CD14-positive monocyte (primary cell): ENCODE measurements around the gene COPG2. TPM values are rescaled to one million over a fixed set of nuclear protein-coding genes. Genes with fewer than 3 reads are reported as not detected.

ENCODE experiments used
- DNase-seq, 3 donors: peaks; one replicate each; pipeline ENCODE4 v3.0.0-alpha.2; 2011 to 2022
- H2AFZ ChIP-seq: 2 replicates; pipeline ENCODE4 v1.6.0; 2012; ENCODE audit warnings: mild to moderate bottlenecking, low read depth, low read length, inconsistent platforms; ENCODE audit not compliant: insufficient read depth, poor library complexity, severe bottlenecking
- H3K27ac ChIP-seq, 2 donors: 1 replicate in 1 of 2; 2 replicates in 1 of 2; pipeline ENCODE4 v1.5.1; 2012 to 2013; ENCODE audit warnings: low read length in 2 of 2, control low read depth in 1 of 2, inconsistent platforms in 1 of 2, low read depth in 1 of 2, mild to moderate bottlenecking in 1 of 2
- H3K27me3 ChIP-seq, 2 donors: one replicate each; pipeline versions ENCODE4 v1.6.0 to v1.6.1; 2011 to 2013; ENCODE audit warnings: low read length in 2 of 2; ENCODE audit not compliant: control insufficient read depth in 2 of 2, insufficient read depth in 2 of 2
- H3K36me3 ChIP-seq, 2 donors: replicated peaks in 1 of 2; 1 replicate in 1 of 2; 2 replicates in 1 of 2; pipeline versions ENCODE4 v1.5.1 to v1.6.1; 2012 to 2013; ENCODE audit warnings: low read length in 2 of 2, control low read depth in 1 of 2, inconsistent platforms in 1 of 2, mild to moderate bottlenecking in 1 of 2; ENCODE audit not compliant: insufficient read depth in 2 of 2, control insufficient read depth in 1 of 2
- H3K4me1 ChIP-seq, 2 donors: 1 replicate in 1 of 2; 2 replicates in 1 of 2; pipeline versions ENCODE4 v1.5.1 to v1.6.1; 2012 to 2013; ENCODE audit warnings: low read length in 2 of 2, control low read depth in 1 of 2, inconsistent platforms in 1 of 2, mild to moderate bottlenecking in 1 of 2, moderate library complexity in 1 of 2; ENCODE audit not compliant: insufficient read depth in 2 of 2, control insufficient read depth in 1 of 2
- H3K4me2 ChIP-seq: replicated peaks from 2 replicates; pipeline ENCODE3; 2012; ENCODE audit warnings: low read length, moderate library complexity, mild to moderate bottlenecking; ENCODE audit not compliant: poor library complexity, severe bottlenecking; ENCODE audit errors: extremely low read depth
- H3K4me3 ChIP-seq, 3 experiments: fragments of 200-600 bp in 1 of 3; sonication (generic) in 1 of 3; replicated peaks in 1 of 3; 1 replicate in 2 of 3; 2 replicates in 1 of 3; pipeline ENCODE4 v1.5.1; 2011 to 2013; ENCODE audit warnings: low read length in 3 of 3, mild to moderate bottlenecking in 3 of 3, control low read depth in 2 of 3, low read depth in 2 of 3, inconsistent platforms in 1 of 3, moderate library complexity in 1 of 3
- H3K79me2 ChIP-seq: 2 replicates; pipeline ENCODE4 v1.6.0; 2012; ENCODE audit warnings: mild to moderate bottlenecking, control low read depth, inconsistent platforms, low read length, moderate library complexity; ENCODE audit not compliant: insufficient read depth
- H3K9ac ChIP-seq: 2 replicates; pipeline ENCODE4 v1.6.0; 2017; ENCODE audit warnings: low read length, mild to moderate bottlenecking; ENCODE audit not compliant: insufficient read depth, poor library complexity, severe bottlenecking
- H3K9me3 ChIP-seq, 2 donors: replicated peaks in 1 of 2; 1 replicate in 1 of 2; 2 replicates in 1 of 2; pipeline versions ENCODE4 v1.5.1 to v1.6.1; 2012 to 2013; ENCODE audit warnings: low read length in 2 of 2, control low read depth in 1 of 2; ENCODE audit not compliant: control insufficient read depth in 1 of 2, insufficient read depth in 1 of 2
- H4K20me1 ChIP-seq: 2 replicates; pipeline ENCODE4 v1.6.0; 2012; ENCODE audit warnings: mild to moderate bottlenecking, low read length, control low read depth, moderate library complexity; ENCODE audit not compliant: insufficient read depth
- H3K27ac Mint-ChIP-seq, 7 donors: one replicate each; pipeline ENCODE4 v1.8.0; 2020; ENCODE audit warnings: mild to moderate bottlenecking in 7 of 7, mixed read lengths in 7 of 7, moderate library complexity in 6 of 7, inconsistent platforms in 2 of 7
- H3K27me3 Mint-ChIP-seq, 3 donors: one replicate each; pipeline ENCODE4 v1.8.0; 2021 to 2022; ENCODE audit warnings: low read depth in 3 of 3, mild to moderate bottlenecking in 3 of 3, mixed read lengths in 3 of 3, moderate library complexity in 3 of 3, inconsistent platforms in 1 of 3
- H3K36me3 Mint-ChIP-seq, 2 donors: one replicate each; pipeline ENCODE4 v1.8.0; 2020; ENCODE audit warnings: mixed read lengths in 2 of 2, inconsistent platforms in 1 of 2, mild to moderate bottlenecking in 1 of 2
- H3K4me1 Mint-ChIP-seq: one replicate; pipeline ENCODE4 v1.8.0; 2020; ENCODE audit warnings: mild to moderate bottlenecking, mixed read lengths
- H3K4me3 Mint-ChIP-seq, 2 donors: one replicate each; pipeline ENCODE4 v1.8.0; 2020; ENCODE audit warnings: mild to moderate bottlenecking in 2 of 2, mixed read lengths in 2 of 2, moderate library complexity in 1 of 2
- H3K9me3 Mint-ChIP-seq, 7 donors: one replicate each; pipeline ENCODE4 v1.8.0; 2020 to 2022; ENCODE audit warnings: mixed read lengths in 7 of 7, mild to moderate bottlenecking in 6 of 7, moderate library complexity in 6 of 7, inconsistent platforms in 2 of 7
- WGBS: methylation state at CpG from one replicate; pipeline ENCODE4 v1.1.5; 2013; ENCODE audit warnings: missing lambda C conversion rate; ENCODE audit not compliant: insufficient coverage; 5-methylcytosine and 5-hydroxymethylcytosine counted together
- intact Hi-C, 2 donors: fragments of 100-400 bp; cut with micrococcal nuclease; formaldehyde crosslinking; loops; one replicate each; pipeline versions ENCODE4 v1.15.0 to v1.15.1; 2023
- polyA plus RNA-seq, 3 donors: library from polyadenylated mRNA; depleted of rRNA in 1 of 3; unstranded in 2 of 3; stranded (reverse) in 1 of 3; fragments of 300-500 nt in 2 of 3; fragments of >200 nt in 1 of 3; fragmentation: Illumina TruSeq in 2 of 3; gene quantifications; 1 replicate in 2 of 3; 2 replicates in 1 of 3; pipeline ENCODE4 v1.2.3, GENCODE V29; 2012 to 2021
- TF ChIP-seq, protein P1 (sequence below): fragments of 200-600 bp; IDR thresholded peaks from one replicate; pipeline ENCODE4 v1.8.0; 2022; ENCODE audit warnings: antibody characterized with exemption, mild to moderate bottlenecking

COPG2 gene
- polyA plus RNA-seq, 3 donors, result 2.7 to 10.3 (median 9.6) TPM

DNA sequence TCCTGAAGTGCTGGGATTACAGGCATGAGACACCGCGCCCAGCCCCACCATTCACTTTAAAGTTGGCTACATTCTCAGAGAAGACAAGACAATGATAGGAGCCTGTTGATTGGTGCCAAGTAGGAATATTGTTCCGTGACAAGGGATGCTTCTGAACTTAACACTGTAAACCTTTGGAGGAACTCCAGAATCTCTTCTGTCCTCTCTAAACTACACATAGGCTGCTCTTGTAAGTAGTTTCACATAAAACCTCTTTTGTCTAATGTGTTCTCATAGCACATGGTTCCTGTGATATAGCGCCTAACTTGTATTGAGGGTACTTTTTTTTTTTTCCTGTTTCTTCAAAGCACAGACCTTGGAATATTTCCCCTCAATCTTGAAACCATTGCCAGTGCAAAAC is 3.6 kb upstream of the COPG2 start:
- no peaks in the 10 kb centered on the region for H3K36me3 Mint-ChIP-seq
- Histone ChIP-seq H3K27ac (no peak overlapping the region), H3K4me2 (no peak overlapping the region), H3K36me3 (no peaks in the 10 kb centered on the region), H3K27me3 (no peaks in the 10 kb centered on the region), H4K20me1 (no peaks in the 10 kb centered on the region), H3K79me2 (peaks cover 3% of the 10 kb centered on the region), H3K9me3 (no peaks in the 10 kb centered on the region), H3K4me1 (peaks cover 18 to 27% of the 10 kb centered on the region in 2 donors), H3K4me3 (no peak overlapping the region), H2AFZ (no peak overlapping the region), H3K9ac (no peak overlapping the region)
- intact Hi-C loops, result no loop called here
- H3K4me1 Mint-ChIP-seq, result peaks cover 28% of the 10 kb centered on the region
- no peak for DNase-seq
- no peak overlapping the region for H3K27ac Mint-ChIP-seq
- TF ChIP-seq, protein P1, sequence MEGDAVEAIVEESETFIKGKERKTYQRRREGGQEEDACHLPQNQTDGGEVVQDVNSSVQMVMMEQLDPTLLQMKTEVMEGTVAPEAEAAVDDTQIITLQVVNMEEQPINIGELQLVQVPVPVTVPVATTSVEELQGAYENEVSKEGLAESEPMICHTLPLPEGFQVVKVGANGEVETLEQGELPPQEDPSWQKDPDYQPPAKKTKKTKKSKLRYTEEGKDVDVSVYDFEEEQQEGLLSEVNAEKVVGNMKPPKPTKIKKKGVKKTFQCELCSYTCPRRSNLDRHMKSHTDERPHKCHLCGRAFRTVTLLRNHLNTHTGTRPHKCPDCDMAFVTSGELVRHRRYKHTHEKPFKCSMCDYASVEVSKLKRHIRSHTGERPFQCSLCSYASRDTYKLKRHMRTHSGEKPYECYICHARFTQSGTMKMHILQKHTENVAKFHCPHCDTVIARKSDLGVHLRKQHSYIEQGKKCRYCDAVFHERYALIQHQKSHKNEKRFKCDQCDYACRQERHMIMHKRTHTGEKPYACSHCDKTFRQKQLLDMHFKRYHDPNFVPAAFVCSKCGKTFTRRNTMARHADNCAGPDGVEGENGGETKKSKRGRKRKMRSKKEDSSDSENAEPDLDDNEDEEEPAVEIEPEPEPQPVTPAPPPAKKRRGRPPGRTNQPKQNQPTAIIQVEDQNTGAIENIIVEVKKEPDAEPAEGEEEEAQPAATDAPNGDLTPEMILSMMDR, result no peak
- H3K27me3 Mint-ChIP-seq, result peaks cover 0 to 2% (median 0%) of the 10 kb centered on the region in 3 donors
- H3K9me3 Mint-ChIP-seq, result no peaks in the 10 kb centered on the region
- H3K4me3 Mint-ChIP-seq, result no peak overlapping the region
- WGBS, result no CpG with 5 or more reads among the region's 4 CpGs

DNA sequence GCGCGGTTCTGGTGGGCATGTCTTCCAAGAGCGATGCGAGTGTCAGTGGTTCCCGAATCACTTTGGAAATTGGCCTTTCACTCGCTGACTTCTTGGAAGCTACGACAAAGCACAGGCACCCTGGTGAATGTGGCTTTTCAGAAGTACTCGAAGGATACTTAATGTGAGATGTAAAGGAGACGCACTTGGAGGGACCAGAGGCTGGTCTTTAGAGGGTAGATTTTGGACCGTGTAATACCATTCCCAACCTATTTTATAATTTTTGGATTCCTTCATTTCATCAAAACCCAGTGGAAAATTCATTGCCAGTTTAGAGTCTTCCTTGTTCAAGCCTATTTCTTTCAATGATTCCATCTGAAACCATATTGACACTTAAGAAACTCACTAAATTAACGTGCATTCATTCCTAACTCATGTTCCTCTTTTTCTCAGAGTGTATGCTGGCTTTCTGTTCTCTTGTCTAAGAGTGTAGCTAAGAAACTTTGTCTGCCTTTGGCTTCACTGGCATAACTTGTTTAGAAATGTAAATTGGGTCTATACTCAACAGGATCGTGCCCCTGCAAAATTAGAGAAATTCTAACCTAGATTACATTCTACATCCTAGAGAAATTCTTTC is 645 bp upstream of the COPG2 start:
- peak in 2 of 3 donors; percentile 9 to 22 for DNase-seq
- intact Hi-C loops, result loop anchor here in 1 of 2 donors (10.0 kb wide), 1 partner anchor 234 kb away; no protein-coding TSS in a partner anchor

More for the DNA sequence above, 645 bp upstream of the COPG2 start:
- peak overlapping the region; percentile 98 for H2AFZ ChIP-seq
- no peaks in the 10 kb centered on the region for H3K9me3 Mint-ChIP-seq
- H3K4me1 ChIP-seq, result peaks cover 18 to 27% of the 10 kb centered on the region in 2 donors
- H3K4me3 Mint-ChIP-seq, result peak overlapping the region; percentile 91
- H3K27ac Mint-ChIP-seq, result peak overlapping the region; percentile 68 to 88 (median 80)
- H3K27me3 Mint-ChIP-seq, result peaks cover 0 to 1% (median 0%) of the 10 kb centered on the region in 3 donors
- no peaks in the 10 kb centered on the region for H3K36me3 Mint-ChIP-seq
- H4K20me1 ChIP-seq, result no peaks in the 10 kb centered on the region
- WGBS, result 0% methylated on average over 7 of the region's 12 CpGs
- no peaks in the 10 kb centered on the region for H3K27me3 ChIP-seq
- TF ChIP-seq, protein P1, result no peak
- H3K27ac ChIP-seq, result peak overlapping the region; percentile 36 to 83
- H3K4me3 ChIP-seq, result peak overlapping the region; percentile 71 to 95 (median 95)
- peaks cover 3% of the 10 kb centered on the region for H3K79me2 ChIP-seq
- H3K4me1 Mint-ChIP-seq, result peaks cover 29% of the 10 kb centered on the region
- no peaks in the 10 kb centered on the region for H3K9me3 ChIP-seq
- H3K9ac ChIP-seq, result peak overlapping the region; percentile 73
- peaks cover 0 to 13% of the 10 kb centered on the region in 2 donors for H3K36me3 ChIP-seq
- peak overlapping the region; percentile 88 for H3K4me2 ChIP-seq
